SH-SY5Y (cell line): ENCODE results near the gene TFIP11.

Source experiments
- GATA2 ChIP-seq: IDR thresholded peaks from 2 replicates; pipeline ENCODE4 v1.6.1; 2011; ENCODE audit warnings: mild to moderate bottlenecking, low read depth, low read length
- GATA3 ChIP-seq: IDR thresholded peaks from 2 replicates; pipeline ENCODE4 v1.6.1; 2011; ENCODE audit warnings: low read depth, mild to moderate bottlenecking, low read length, moderate library complexity

DNA sequence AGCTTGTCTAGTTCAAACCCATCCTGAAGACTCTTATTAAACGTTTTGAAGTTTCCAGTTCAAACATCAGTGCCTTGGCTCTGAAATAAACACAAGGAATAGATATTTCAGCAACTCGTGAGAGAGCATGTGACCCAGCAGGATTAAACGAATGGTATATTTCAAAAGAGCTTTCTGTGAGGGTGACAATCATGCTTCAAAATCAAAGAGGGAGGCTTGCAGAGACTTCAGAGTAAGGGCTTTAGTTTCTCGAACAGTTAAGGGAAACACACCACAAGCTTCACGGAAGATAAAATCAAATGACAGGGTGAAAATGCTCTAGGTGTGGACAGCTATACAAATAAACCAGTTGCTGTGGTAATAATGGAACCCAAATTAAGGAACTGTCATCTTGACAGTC is 30.1 kb downstream of the TFIP11 start:
- TF ChIP-seq GATA2 (no peak), GATA3 (no peak)
